NCI-H1436 (cell line): ENCODE data around the gene LPAR1.

ENCODE experiments used
- DNase-seq: peaks from one replicate; lab custom pipeline; 2025; lab: John Stamatoyannopoulos, UW

Gene LPAR1

DNA sequence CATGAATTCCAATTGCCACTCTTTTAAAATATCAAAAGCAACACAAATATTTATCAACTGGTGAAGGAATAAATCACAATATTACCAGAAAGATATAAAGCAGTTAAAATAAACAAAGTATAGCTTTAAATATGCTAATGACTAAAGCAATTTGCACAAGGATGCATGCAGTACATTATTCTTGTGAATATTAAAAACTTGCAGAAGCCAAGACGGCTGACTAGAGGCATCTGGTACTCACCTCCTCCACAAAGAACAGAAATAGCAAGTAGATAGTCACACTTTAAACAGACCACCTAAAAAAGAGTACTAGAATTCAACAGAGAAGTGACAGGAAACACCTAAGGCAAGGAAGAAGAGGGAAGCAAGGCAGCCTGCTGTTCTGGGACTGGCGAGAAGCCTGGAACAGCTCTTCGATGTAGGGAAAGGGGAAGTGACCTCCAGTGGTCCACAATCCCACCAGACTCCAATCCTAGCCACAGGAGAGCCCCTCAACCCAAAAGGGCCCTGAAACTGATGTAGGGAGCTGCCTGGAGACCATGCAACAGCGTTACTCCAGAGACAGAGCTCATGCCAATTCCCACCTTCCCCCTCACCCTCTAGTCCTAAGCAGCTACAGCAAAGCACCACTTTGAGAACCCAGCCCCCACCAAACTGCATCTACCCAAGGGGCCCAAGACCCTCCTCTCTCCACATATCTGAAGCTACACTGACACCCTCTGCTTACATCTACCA lies 86.3 kb downstream of the LPAR1 start:
- no peak for DNase-seq

DNA sequence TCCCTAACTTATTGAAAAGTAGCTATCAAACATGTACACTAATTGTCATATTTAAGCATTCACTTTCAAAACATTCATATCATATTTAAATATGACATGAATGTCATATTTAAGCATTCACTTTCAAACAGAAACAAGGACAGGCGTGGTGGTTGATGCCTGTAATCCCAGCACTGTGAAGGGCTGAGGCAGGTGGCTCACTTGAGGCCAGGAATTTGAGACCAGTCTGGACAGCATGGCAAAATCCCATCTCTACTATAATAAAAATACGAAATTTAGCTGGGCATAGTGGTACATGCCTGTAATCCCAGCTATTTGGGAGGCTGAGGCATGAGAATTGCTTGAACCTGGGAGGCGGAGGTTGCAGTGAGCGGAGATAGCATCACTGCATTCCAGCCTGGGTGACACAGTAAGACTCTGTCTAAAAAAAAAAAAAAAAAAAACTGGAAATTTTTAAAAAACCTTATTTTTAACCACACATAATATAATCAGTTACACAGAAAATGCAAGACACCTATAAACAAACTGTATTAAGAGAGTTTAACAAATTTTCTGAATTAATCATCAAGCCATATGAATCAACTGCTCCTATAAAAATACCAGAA lies 88.1 kb downstream of the LPAR1 start:
- no peak for DNase-seq

DNA sequence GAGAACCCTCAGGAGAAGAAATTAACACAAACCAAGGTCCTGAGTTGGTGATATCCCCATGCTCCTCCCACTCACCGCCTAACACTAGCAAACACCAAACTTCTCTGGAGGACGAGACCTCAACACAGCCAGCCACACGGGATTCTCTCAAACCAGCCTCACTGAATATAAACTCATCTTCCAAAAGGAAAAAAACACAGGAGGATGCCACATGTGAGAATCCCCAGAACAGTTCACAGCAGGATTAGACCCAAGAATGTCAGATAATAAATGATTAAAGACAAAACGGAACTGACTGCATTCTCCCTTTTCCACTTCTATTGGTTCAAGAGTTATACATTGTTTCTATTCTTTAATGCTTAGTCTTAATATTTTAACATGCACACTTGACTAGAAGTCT lies 89.2 kb downstream of the LPAR1 start:
- no peak for DNase-seq

DNA sequence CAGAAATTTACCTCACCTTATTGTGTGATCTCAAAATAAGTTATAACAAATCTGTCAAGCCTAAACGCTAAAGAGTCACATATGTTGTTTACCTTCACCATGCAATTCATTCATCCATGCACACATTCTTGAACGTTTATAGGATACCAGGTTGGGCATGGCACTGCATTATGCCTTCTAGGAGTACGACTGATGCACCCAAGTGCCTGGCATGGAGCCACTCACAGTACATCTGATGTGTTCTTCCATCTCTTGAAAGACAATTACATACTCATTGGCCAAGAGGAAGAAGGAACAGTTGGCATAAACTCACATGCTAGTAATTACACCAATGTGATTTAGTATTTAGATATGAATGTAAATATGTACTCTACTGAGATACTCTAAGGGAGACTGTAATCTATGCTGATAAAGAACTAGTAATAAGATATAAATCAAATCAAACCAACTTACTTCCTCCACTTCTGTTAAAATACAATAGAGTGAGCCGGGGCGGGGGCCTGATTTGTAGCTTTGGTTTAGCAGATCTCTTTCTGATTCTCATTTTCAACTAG lies 90.7 kb downstream of the LPAR1 start:
- no peak for DNase-seq

DNA sequence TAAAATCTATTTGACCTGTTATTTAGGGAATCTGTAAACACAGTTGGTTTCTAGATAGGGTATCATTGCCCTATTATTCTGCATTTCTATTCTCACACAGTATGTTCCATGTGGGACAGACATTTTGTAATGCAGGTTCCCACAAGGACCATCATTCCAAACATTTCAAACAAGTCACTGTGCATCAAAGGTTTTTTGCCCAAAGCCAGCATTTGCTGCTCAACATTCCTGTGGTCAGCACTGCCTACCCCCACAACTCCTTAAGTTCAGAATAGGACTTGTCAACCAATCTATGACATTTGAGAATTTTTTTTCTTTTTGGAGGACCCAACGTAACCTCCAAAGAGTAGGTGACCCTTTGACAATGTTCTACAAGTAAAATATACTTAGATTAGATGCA lies 95.7 kb downstream of the LPAR1 start:
- DNase-seq: no peak

DNA sequence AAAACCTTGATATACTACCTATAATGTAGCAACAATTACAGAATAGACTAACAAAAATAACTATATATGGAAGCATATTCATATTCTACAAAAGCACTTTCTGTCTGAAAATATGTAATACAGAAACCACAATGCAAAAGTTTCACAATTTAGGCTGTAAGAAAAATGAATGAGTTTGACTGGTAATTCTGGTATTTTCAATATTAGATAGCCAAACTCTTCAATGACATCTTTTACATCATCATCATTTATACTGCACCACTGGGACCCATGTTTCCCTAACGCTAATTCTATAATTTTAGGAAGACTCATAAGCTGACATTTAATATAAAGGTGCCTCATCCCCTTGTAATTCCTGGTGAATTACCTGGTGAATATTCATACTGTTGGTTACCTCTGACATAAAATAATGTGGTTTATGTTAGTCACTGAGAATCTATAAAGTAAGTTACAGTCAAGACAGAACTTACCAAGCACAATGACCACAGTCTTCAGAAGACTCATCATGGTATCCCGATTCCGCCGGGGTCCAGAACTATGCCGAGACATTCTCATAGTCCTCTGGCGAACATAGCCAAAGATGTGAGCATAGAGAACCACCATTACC lies 97.2 kb downstream of the LPAR1 start:
- no peak for DNase-seq

DNA sequence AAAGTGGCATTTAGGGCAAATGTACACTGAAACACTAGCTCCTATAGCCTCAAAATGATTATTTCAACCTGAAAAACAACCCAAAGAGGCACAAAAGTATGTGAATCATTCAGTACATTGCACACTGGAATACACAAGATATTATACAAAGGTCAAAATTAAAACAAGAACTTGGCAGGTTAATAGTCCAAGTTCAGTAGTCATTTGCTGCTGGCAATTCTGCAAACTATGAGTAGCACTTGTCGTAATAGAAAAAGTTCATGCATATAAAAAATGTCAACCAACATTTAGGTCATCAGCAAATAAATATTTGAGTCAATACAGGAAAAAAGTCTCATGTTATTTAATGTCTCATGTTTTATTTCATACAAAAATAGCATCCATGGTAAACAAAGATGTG lies 98.7 kb downstream of the LPAR1 start:
- no peak for DNase-seq

DNA sequence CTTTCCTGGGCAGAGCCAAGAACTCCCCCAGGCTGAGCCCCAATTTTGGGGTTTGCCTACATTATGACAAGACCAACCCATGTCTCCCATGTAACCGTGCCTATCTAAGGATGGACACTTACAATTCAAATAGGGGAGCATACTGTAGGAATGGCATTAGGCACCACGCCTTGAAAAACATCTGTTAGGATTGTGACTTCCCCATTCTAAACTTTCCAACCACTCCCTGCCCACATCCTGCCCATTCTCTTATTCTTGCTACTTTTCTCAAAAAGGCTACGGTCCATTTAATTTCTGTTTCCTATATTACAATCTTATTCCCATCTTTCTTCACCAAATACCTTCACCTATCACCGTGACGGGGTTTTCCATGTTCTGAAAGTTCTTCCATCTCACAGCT lies 99.2 kb downstream of the LPAR1 start:
- no peak for DNase-seq

DNA sequence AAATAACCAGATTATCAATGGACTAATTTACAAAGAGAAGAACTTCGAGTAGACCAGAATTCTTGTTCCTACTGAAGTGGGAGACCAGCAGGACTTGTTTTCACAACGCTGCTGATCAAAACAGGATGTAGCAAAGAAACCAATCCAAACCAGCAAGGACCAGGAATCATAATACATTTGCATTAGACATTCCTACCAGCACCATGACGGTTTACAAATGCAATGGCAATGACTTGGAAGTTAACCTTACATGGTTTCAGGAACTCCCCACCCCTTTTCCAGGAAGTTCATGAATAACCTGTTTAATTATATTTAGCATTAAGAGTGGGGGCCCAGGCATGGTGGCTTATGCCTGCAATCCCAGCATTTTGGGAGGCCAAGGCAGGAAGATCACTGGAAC lies 100.0 kb downstream of the LPAR1 start:
- DNase-seq: no peak

DNA sequence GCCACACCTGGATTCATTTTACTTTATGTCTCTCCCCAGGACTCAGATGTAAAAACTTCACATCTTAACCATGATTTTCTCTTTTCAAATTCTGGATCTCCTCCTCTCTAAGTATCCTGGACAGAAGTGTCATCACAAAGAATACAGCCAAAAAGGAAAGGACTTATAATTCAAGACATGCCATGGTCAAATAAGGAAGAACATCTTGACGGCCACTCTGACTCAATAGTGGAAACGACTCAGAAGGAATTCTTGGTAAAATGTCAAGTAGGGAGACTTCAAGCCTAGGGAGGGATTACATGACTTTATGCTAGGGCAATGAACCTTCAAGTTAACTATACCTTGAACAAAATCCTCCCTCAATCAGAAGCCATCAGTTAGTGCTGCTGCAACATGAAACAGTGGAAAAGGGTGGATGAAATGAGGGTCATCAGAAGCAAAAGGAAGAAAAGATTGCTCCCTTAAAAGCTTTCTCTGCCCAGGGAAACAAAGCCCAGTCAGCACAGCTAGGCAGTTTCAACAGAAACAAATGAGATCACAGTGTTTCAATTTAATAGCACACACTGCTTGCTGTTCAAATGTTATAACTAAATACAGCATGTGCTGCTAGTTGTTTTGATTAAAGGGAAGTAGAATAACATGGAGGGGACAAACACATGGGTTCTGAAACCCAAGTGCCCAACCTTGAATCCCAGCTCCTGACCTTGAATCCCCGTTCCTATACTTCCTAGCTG lies 101.4 kb downstream of the LPAR1 start:
- no peak for DNase-seq

DNA sequence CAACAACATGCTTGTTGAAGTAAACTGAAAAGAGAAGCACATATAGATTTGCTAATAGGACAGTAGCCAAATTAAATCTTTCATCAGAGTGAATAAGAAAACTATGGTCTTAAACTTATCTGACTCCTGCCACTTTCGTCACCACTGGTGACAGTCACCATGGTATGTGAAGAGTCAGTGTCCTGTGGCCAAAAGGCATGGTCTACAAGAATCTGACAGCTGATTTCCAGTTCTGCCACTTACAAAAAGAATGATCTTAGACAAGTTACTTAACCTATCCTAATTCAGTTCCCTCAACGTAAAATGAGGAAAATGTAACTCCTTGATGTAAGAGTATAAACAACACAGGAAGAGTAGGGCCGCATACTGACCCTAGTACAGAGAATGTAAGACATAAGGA lies 102.0 kb downstream of the LPAR1 start:
- no peak for DNase-seq

DNA sequence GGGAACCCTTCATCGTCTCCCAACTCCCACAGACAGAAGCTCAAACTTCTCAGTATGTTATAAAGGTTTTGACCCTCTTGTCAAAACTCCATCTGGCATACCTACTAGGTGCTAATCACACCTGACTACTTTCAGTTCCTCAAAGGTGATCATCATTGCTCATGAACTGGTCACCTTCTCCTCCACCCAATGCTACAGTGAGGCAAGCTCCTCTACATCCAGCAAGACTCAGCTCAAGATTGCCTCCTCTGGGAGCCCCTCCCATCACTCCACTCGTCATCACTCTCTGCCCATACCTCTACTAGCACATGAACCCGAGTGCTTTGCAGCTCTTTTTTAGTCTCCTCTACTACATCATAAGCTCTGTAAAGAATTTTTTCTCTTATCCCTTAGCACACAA lies 102.4 kb downstream of the LPAR1 start:
- no peak for DNase-seq

DNA sequence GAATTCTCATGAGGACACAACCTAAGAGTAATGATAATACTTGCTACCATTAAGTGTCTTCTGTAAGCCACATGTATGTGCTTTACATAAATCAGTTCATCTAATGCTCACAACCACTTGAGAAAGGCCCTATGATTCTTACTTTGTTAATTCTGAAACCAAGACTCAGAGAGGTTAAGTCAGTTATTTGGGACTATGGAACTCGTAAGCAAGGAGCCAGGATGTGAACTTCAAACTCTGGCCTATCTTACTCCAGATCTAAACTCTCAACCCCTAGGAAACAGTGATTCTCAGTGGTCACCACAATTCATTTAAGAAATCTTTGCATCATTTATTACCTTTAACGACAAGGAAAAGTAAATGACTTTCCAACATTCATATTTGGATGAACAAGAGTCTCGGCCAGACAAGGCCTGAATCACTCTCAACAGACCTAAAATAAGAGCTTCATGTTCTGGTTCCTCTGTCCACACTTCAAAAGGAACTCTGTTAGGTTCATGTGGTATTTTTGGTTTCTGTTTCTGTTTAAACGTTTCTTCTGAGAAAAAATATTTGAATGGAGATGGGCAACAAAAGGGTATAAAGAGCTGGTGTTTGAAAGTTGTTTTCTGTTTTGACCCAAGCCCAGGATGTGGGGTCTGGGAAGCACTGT lies 104.8 kb downstream of the LPAR1 start:
- DNase-seq: no peak

DNA sequence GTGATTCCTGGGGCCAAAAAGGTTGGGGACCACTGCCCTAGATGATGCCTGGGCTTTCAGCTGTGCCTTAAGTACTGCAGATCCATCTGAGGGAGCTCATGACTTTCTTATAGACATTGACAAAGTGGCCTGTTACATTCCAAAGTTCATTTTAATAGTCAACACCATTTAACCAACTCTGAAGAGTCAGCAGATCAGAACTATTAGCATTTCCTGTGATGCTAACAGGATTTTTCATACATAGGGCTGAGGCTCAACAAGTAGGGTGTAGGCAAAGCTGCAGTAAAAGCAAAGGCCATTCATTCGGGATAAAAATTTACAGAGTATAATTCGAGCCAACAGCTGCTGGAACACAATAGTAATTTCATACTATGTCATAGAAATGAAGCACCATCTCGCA lies 105.4 kb downstream of the LPAR1 start:
- no peak for DNase-seq

DNA sequence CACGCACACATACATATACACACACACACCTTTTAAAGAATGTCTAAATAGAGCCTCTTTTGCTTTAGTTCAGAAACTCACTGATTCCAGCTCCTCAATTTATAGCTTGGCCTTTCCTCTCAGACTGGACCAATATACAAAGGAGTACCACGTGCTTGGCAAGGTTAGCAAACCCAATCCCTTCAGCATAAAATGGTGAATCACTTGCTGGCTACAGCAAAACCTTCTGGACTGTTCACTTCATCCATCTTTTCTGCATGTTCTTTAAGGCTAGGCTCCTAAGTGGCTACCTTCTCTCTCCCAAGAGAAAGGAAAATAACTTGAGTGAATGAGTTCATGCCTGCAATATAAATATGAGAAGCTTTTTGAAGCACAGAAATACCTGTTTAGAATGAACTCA lies 109.7 kb downstream of the LPAR1 start:
- DNase-seq: no peak

DNA sequence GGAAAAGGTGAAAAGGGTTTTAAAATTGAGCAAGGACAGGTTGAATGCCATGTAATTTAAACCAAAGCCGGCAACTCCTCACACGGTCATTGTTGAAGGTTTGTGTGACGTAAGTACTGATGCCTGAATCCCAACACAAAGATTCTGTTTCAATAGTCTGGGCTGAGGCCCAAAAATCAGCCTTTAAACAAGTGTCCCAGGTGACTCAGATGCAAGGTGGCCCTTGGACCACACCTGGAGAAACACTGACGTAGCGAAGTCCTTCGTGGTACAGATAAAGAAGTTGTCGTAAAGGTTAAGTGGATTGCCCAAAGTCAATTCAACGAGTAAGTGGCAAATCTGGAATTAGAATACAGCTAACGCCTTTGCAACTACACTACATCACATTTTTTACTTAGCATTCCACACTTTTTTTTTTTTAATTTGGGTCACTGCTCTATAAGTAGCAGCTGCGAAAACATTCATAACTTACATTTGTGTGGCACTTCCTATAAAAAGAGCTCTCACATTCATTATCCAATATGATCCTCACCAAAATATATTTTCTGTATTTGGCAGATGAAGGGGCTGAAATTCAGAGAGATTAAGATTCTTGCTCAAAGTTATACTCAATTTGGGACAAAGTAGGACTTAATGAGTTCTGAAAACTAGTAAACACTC lies 111.3 kb downstream of the LPAR1 start:
- no peak for DNase-seq

DNA sequence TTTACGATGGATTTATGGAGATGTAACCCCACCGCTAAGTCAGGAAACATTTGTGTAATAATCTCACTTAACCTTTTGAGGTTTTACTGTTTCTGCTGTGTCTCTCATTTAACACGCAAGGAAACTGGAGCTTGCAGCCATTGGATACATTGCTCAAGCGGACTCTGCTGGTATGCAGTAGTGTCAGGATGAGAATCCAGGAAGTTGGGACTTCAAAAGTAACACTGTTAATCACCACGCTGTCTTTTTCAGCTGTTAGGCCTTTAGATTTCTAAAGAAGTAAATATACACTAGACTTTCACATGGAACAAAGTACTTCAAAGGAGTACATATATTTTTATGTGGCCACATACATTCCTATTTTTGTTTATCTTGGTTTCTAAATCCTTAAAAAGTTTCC lies 114.7 kb downstream of the LPAR1 start:
- DNase-seq: no peak

DNA sequence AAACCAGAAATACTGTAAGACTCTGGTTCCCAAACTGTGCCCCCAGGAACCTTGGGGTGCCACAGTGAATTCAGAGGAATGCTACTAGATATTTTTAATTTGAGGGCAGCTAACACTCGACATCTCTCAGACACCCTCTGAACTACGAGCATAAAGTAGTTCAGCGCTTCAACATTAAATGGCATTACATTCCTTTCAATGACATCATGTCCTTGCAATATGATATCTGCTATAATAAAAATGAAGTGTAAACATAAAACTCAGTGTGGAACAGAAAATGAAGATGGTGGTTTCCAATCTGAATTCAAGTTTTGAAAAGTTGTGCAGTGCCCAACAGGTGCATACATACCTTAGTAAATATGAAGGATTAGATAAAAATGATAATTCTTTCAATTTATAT lies 116.1 kb downstream of the LPAR1 start:
- DNase-seq: no peak

DNA sequence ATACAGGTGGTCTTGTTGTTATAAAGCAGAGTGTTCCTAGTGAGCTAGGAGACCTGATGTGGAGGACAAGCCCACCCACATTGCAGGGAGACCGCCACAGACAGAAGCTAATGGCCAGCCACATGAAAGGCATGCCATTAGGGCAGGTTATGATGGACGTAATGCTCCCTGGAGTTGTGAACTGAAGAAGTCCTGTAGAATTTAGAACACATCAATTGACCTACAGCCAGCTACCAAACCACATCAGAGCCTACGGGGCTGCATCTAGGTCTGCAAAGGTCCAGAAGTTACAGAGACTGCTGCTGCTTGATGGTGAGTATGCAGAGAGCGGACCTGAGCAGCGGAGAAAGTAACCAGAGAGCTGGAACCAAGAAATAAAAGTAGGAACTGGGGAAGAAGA lies 116.6 kb downstream of the LPAR1 start:
- no peak for DNase-seq

DNA sequence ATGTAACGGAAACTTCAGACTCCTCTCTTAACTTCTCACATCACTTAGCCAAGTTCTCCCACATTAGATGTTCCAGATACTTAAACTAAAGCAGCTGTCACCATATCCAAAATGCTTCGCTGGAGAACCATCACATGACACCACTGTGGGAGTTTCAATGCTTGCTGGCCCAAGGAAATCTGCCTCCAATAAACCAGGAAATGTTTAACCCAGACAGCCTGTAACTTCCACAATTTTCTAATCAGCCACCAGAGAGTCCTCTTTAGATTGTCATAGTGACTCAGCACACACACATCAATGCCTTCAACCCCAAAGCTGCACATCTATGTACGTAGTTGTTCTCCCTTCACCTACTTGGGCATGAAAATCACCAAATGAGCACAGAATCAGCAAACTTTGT lies 118.7 kb downstream of the LPAR1 start:
- no peak for DNase-seq

DNA sequence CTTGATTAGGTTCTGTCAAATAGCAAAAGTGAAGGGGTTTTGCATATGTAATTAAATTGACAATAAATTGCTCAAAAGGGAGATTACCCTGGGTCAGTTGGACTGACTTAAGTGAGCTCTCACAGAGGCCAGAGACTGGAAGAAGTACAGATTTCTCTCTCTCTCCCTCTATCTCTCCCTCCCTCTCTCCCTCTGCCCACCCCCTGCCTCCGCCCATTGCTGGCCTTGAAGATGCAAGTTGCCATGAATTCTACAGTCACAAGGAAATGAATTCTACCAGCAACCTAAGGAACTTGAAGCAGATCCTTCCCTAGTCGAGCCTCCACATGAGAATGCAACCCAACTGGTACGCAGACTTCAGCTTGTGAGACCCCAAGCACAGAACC lies 119.2 kb downstream of the LPAR1 start:
- DNase-seq: no peak
